ENCODE data around the gene ALDOB. TPM values are rescaled to one million over a fixed set of nuclear protein-coding genes. Genes with fewer than 3 reads are reported as not detected.

The ALDOB gene
- total RNA-seq, 1 experiment from 2014 or later = not detected

- Mint-ChIP-seq H3K4me1 (ENCODE audit: insufficient read depth, unreplicated experiment) (peaks cover 20% of the 10 kb centered on the region), H3K4me3 (ENCODE audit: unreplicated experiment) (no peak overlapping the region), H3K36me3 (ENCODE audit: insufficient read depth, unreplicated experiment) (peaks cover 89% of the 10 kb centered on the region), H3K27me3 (ENCODE audit: insufficient read depth, unreplicated experiment) (no peaks in the 10 kb centered on the region), H3K27ac (ENCODE audit: low read depth, unreplicated experiment) (no peak overlapping the region), H3K9me3 (ENCODE audit: unreplicated experiment) (peaks cover 72% of the 10 kb centered on the region)
- BruUV-seq (replicated peaks) = no TSS peak
- intact Hi-C loops (cut with micrococcal nuclease) = no loop called here
- TF ChIP-seq, protein P1, sequence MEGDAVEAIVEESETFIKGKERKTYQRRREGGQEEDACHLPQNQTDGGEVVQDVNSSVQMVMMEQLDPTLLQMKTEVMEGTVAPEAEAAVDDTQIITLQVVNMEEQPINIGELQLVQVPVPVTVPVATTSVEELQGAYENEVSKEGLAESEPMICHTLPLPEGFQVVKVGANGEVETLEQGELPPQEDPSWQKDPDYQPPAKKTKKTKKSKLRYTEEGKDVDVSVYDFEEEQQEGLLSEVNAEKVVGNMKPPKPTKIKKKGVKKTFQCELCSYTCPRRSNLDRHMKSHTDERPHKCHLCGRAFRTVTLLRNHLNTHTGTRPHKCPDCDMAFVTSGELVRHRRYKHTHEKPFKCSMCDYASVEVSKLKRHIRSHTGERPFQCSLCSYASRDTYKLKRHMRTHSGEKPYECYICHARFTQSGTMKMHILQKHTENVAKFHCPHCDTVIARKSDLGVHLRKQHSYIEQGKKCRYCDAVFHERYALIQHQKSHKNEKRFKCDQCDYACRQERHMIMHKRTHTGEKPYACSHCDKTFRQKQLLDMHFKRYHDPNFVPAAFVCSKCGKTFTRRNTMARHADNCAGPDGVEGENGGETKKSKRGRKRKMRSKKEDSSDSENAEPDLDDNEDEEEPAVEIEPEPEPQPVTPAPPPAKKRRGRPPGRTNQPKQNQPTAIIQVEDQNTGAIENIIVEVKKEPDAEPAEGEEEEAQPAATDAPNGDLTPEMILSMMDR (IDR thresholded peaks at IDR 0.05; ENCODE audit: unreplicated experiment) = no peak
- ChIA-PET POLR2A (interaction anchor here (0.6 to 1.2 kb wide), 2 partner anchors 9 to 287 kb away, joined by 3 read pairs; no protein-coding TSS in a partner anchor), CTCF (interaction anchor here (1.2 to 2.2 kb wide), 3 partner anchors 13 to 46 kb away, joined by 4 to 12 read pairs (median 5); no protein-coding TSS in a partner anchor)
- DNase-seq (ENCODE audit: unreplicated experiment) = no peak
Observed at GRCh38 chr9:101403516-101404285, 31.9 kb downstream of the ALDOB start.

- no peak overlapping the region for H3K27ac Mint-ChIP-seq (ENCODE audit: low read depth, unreplicated experiment)
- no TSS peak for BruUV-seq (replicated peaks)
- H3K4me1 Mint-ChIP-seq (ENCODE audit: insufficient read depth, unreplicated experiment) = peaks cover 39% of the 10 kb centered on the region
- CTCF ChIA-PET = interaction anchor here (1.3 kb wide), 1 partner anchor 8 kb away, joined by 4 read pairs; no protein-coding TSS in a partner anchor
- DNase-seq (ENCODE audit: unreplicated experiment) = no peak
- H3K27me3 Mint-ChIP-seq (ENCODE audit: insufficient read depth, unreplicated experiment) = no peaks in the 10 kb centered on the region
- POLR2A ChIA-PET = interaction anchor here (1.0 to 2.9 kb wide), 4 partner anchors 9 to 17 kb away, joined by 3 to 37 read pairs (median 19); no protein-coding TSS in a partner anchor
- peak overlapping the region; percentile 97 for H3K4me3 Mint-ChIP-seq (ENCODE audit: unreplicated experiment)
- H3K36me3 Mint-ChIP-seq (ENCODE audit: insufficient read depth, unreplicated experiment) = peaks cover 60% of the 10 kb centered on the region
- intact Hi-C loops (cut with micrococcal nuclease) = no loop called here
- TF ChIP-seq, protein P1 (IDR thresholded peaks at IDR 0.05; ENCODE audit: unreplicated experiment) = no peak
- H3K9me3 Mint-ChIP-seq (ENCODE audit: unreplicated experiment) = peaks cover 43% of the 10 kb centered on the region
Observed at GRCh38 chr9:101400120-101400519, 35.5 kb downstream of the ALDOB start.

DNA sequence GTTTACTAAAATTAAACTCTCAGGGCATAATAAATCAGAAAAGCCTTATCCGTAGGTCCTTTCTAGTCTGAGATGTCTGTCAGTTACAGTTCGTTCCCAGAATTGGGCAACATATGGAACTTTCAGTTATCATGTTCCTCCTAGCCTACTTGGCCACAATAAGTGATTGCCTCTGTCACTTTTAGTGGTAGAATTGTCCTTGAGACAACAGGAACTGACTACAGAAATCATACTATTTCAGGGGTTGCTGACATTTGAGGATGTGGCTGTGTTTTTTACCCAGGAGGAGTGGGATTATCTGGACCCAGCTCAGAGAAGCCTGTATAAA, 36.0 kb downstream of the ALDOB start:
- peak overlapping the region; percentile 99 for H3K27ac Mint-ChIP-seq (ENCODE audit: low read depth, unreplicated experiment)
- H3K4me1 Mint-ChIP-seq (ENCODE audit: insufficient read depth, unreplicated experiment) = peaks cover 39% of the 10 kb centered on the region
- POLR2A ChIA-PET = interaction anchor here (0.6 to 2.9 kb wide), 9 partner anchors 9 to 616 kb away, joined by 3 to 37 read pairs (median 5); no protein-coding TSS in a partner anchor
- no peaks in the 10 kb centered on the region for H3K27me3 Mint-ChIP-seq (ENCODE audit: insufficient read depth, unreplicated experiment)
- DNase-seq (ENCODE audit: unreplicated experiment) = no peak
- CTCF ChIA-PET = interaction anchor here (1.3 to 2.5 kb wide), 2 partner anchors 9 to 11 kb away, joined by 4 to 14 read pairs; no protein-coding TSS in a partner anchor
- peak overlapping the region; percentile 97 for H3K4me3 Mint-ChIP-seq (ENCODE audit: unreplicated experiment)
- BruUV-seq (replicated peaks) = no TSS peak
- intact Hi-C loops (cut with micrococcal nuclease) = loop anchor here (2.0 kb wide), 1 partner anchor 49 kb away; no protein-coding TSS in a partner anchor
- H3K9me3 Mint-ChIP-seq (ENCODE audit: unreplicated experiment) = peaks cover 43% of the 10 kb centered on the region
- TF ChIP-seq, protein P1 (IDR thresholded peaks at IDR 0.05; ENCODE audit: unreplicated experiment) = no peak
- H3K36me3 Mint-ChIP-seq (ENCODE audit: insufficient read depth, unreplicated experiment) = peaks cover 54% of the 10 kb centered on the region

DNA sequence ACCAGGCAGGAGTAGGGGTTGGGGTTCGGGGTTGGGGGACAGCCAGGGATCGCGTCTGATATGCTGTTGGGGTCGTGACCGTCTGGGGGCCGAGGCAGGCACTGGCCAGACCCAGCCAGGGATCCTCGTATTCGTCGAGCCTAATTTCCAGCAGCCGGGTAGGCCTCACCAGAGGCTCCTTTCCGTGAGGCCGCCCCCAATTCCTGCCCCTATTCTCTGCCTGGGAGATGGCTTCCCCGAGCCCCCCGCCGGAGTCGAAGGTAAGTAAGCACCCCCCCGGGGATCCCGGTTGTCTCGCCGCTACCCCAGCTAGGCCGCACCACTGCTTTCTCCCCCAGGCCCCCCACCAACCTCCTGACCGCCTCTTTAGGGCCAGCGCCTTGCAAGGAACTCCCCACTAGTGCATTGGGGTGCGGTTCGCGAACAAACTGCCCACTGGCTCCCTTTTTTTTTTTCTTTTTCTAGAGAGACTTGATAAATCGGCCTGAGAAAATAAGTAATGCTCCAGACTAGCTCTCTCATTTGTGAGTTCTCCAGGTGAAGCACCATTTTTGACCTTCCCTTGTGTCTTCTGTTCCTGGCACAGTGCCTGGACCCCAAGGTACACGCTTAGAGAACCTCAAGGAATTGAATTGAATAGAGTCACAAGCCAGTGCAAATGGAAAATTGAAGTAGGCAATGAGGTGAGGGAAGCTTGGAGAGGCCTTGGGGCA, 36.5 kb downstream of the ALDOB start:
- Mint-ChIP-seq H3K27me3 (ENCODE audit: insufficient read depth, unreplicated experiment) (no peaks in the 10 kb centered on the region), H3K9me3 (ENCODE audit: unreplicated experiment) (peaks cover 46% of the 10 kb centered on the region), H3K27ac (ENCODE audit: low read depth, unreplicated experiment) (peak overlapping the region; percentile 99), H3K4me1 (ENCODE audit: insufficient read depth, unreplicated experiment) (peaks cover 39% of the 10 kb centered on the region), H3K36me3 (ENCODE audit: insufficient read depth, unreplicated experiment) (peaks cover 49% of the 10 kb centered on the region), H3K4me3 (ENCODE audit: unreplicated experiment) (peak overlapping the region; percentile 97)
- intact Hi-C loops (cut with micrococcal nuclease) = loop anchor here (2.0 kb wide), 1 partner anchor 50 kb away; no protein-coding TSS in a partner anchor
- no peak for DNase-seq (ENCODE audit: unreplicated experiment)
- ChIA-PET CTCF (interaction anchor here (1.3 to 2.5 kb wide), 2 partner anchors 9 to 11 kb away, joined by 4 to 14 read pairs; no protein-coding TSS in a partner anchor), POLR2A (interaction anchor here (0.5 to 2.9 kb wide), 18 partner anchors 10 to 1301 kb away, joined by 3 to 37 read pairs (median 4); partner anchors contain the start of genes ERP44 and RNF20)
- BruUV-seq (replicated peaks) = TSS peak; percentile 23
- TF ChIP-seq, protein P1 (IDR thresholded peaks at IDR 0.05; ENCODE audit: unreplicated experiment) = no peak

Measured in MCF 10A (cell line).